Measurements from ENCODE around the gene SFI1. TPM values are rescaled to one million over a fixed set of nuclear protein-coding genes. Genes with fewer than 3 reads are reported as not detected.
A peak's percentile ranks its signal among the peaks of the same experiment; 100 is the strongest.
"Not testable (repeated sequence)": the region's sequence is repeated elsewhere in the genome, so short reads cannot be mapped to it uniquely, and the experiment has no call there.

The SFI1 gene
- total and polyA plus RNA-seq, 10 donors: 36.7 to 110 (median 85.2) TPM

DNA sequence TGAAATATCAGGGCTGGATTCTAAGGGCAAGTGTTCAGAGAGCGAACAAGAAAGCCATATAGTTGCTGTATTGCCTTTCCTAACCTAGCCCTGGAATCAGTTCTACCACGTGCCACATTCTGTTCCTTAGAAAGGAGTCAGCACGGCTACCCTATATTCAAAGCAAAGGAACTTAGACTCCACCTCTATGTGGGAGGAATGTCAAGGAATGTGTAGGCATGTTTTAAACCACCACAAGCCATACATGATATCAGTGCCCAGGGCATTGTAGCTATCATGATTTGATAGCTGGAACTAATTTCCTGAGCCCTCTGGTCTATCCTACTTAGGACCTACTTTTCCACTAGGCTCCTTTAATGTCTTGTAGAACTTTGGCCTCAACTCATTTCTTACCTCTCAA lies 4.2 kb upstream of the SFI1 start:
- Histone ChIP-seq H3K4me1 (peaks cover 28 to 81% (median 59%) of the 10 kb centered on the region in 6 donors), H3K27me3 (replicated peaks in 1 of 7) (no peaks in the 10 kb centered on the region), H3K4me3 (no peak overlapping the region), H3K27ac (peak overlapping the region in 4 of 8 donors; percentile 67 to 99 (median 98)), H3K36me3 (peaks cover 0 to 12% (median 3%) of the 10 kb centered on the region in 6 donors), H3K9me3 (no peaks in the 10 kb centered on the region)
- WGBS, 5 donors: 90 to 96% (median 91%) methylated on average over 3 of the region's 3 CpGs
- no peak for DNase-seq
- TF ChIP-seq CTCF (IDR thresholded peaks at IDR 0.05 in 8 of 11, conservative IDR thresholded peaks at IDR 0.05 in 3 of 11) (no peak), POLR2AphosphoS5 (IDR thresholded peaks at IDR 0.05) (no peak), POLR2A (IDR thresholded peaks at IDR 0.05) (no peak)
- intact Hi-C loops (cut with DNase I; ENCODE audit: low total_unique reads): loop anchor here (10.0 kb wide), 1 partner anchor 143 kb away; no protein-coding TSS in a partner anchor

DNA sequence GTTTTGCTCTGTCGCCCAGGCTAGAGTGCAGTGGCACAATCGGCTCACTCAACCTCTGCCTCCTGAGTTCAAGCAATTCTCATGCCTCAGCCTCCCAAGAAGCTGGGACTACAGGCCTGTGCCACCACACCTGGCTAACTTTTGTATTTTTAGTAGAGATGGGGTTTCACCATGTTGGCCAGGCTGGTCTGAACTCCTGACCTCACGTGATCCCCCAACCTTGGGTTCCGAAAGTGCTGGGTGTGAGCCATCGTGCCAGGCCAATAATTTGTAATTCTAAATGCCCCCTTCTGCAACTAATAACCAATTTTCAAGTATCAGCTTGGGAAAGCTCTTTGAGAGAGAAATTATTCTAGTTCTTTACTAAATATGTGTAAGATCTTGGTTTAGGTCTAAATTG lies 3.0 kb upstream of the SFI1 start:
- Histone ChIP-seq H3K27ac (peak overlapping the region in 7 of 8 donors; percentile 20 to 99 (median 88)), H3K4me1 (peaks cover 25 to 81% (median 58%) of the 10 kb centered on the region in 6 donors)
- not testable (repeated sequence) for H3K4me3 ChIP-seq; DNase-seq; H3K27me3 ChIP-seq (replicated peaks in 1 of 7); H3K9me3 ChIP-seq; H3K36me3 ChIP-seq
- 78 to 93% (median 89%) methylated on average over 5 of the region's 5 CpGs for WGBS, 5 donors
- intact Hi-C loops (cut with DNase I; ENCODE audit: low total_unique reads): loop anchor here (10.0 kb wide), 1 partner anchor 141 kb away; no protein-coding TSS in a partner anchor

DNA sequence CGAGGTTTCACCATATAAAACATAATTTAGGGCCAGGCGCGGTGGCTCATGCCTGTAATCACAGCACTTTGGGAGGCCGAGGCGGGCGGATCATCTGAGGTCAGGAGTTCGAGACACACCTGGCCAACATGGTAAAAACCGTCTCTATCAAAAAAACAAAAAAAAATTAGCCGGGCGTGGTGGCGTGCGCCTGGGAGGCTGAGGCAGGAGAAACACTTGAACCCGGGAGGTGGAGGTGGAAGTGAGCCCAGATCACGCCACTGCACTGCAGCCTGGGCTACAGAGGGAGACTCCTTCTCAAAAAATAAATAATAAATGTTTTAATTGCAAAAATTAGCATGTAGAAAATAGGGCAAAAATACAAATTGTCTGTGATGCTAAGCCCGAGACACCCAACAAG lies 993 bp upstream of the SFI1 start:
- intact Hi-C loops (cut with DNase I; ENCODE audit: low total_unique reads): loop anchor here (10.0 kb wide), 1 partner anchor 139 kb away; no protein-coding TSS in a partner anchor
- no peaks in the 10 kb centered on the region for H3K27me3 ChIP-seq (replicated peaks in 1 of 7)
- no peak for DNase-seq
- peaks cover 0 to 7% (median 0%) of the 10 kb centered on the region in 6 donors for H3K36me3 ChIP-seq
- no peaks in the 10 kb centered on the region for H3K9me3 ChIP-seq
- WGBS, 5 donors: 61 to 70% (median 65%) methylated on average over 15 of the region's 15 CpGs
- H3K4me3 ChIP-seq: peak overlapping the region; percentile 81 to 99 (median 91)
- H3K4me1 ChIP-seq: peaks cover 19 to 92% (median 50%) of the 10 kb centered on the region in 6 donors
- TF ChIP-seq POLR2AphosphoS5 (IDR thresholded peaks at IDR 0.05) (no peak), CTCF (IDR thresholded peaks at IDR 0.05 in 8 of 11, conservative IDR thresholded peaks at IDR 0.05 in 3 of 11) (no peak), POLR2A (IDR thresholded peaks at IDR 0.05) (no peak)
- peak overlapping the region; percentile 82 to 93 (median 89) for H3K27ac ChIP-seq

DNA sequence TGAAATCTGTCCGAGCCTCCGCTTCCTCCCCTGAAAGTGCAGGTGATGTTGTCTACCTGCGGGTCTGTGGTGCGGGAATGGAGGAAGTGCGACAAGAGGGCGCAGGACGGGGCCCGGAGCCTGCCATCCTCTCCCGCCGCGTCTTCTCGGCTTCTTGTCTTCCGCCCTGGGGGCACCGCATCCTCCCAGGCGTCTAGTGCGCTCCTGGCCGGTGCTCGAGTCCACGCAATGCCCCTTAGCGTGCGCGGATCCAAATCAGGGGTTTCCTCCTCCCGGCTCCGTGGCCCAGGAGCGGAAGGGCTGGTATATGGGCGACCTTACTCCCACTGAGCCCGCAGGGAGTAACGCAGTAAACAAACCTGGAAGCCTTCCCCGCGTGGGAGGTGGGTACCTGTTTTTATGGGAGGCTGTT lies 405 bp downstream of the SFI1 start:
- intact Hi-C loops (cut with DNase I; ENCODE audit: low total_unique reads): loop anchor here (10.0 kb wide), 1 partner anchor 138 kb away; no protein-coding TSS in a partner anchor
- Histone ChIP-seq H3K27me3 (replicated peaks in 1 of 7) (no peaks in the 10 kb centered on the region), H3K27ac (peak overlapping the region; percentile 82 to 93 (median 89)), H3K9me3 (no peaks in the 10 kb centered on the region), H3K4me1 (peaks cover 7 to 92% (median 39%) of the 10 kb centered on the region in 6 donors), H3K4me3 (peak overlapping the region; percentile 81 to 99 (median 91)), H3K36me3 (peaks cover 0 to 17% (median 0%) of the 10 kb centered on the region in 6 donors)
- DNase-seq: peak; percentile 92
- WGBS, 5 donors: 0 to 1% (median 1%) methylated on average over 11 to 30 of the region's 30 CpGs
- TF ChIP-seq CTCF (IDR thresholded peaks at IDR 0.05 in 8 of 11, conservative IDR thresholded peaks at IDR 0.05 in 3 of 11) (no peak), POLR2A (IDR thresholded peaks at IDR 0.05) (no peak), POLR2AphosphoS5 (IDR thresholded peaks at IDR 0.05) (no peak)
